Regular cardiac myocyte (primary cell): ENCODE data around the gene ILKAP. TPM values are rescaled to one million over a fixed set of nuclear protein-coding genes. Genes with fewer than 3 reads are reported as not detected.

Experiments used
- total RNA-seq: library from RNA; depleted of rRNA; stranded (reverse); fragments of >200 nt; gene quantifications from 2 replicates; pipeline ENCODE4 v1.2.3, GENCODE V29; 2014

ILKAP gene
- 18.0 and 35.9 TPM in 2 replicates for total RNA-seq

GRCh38 chr2:238203094-238203972 is at the start of gene ILKAP:
TSS of gene ILKAP (minus strand) at chr2:238203695. CDS start at chr2:238203553, 142 bp downstream.

GRCh38 chr2:238239863-238240756 is 36.6 kb upstream of the ILKAP start, which contains the start of gene HES6:
TSS of gene HES6 (minus strand) at chr2:238240038. CDS start at chr2:238239905, 133 bp downstream.

GRCh38 chr2:238158509-238159070 is 44.9 kb downstream of the ILKAP start, which contains the start of gene ERFE:
TSS of gene ERFE (plus strand) at chr2:238158970. CDS start at chr2:238159008, 38 bp downstream.

GRCh38 chr2:238138331-238139195 is 64.9 kb downstream of the ILKAP start, which contains the start of gene KLHL30:
TSS of gene KLHL30 (plus strand) at chr2:238138668. CDS start at chr2:238140755, 2,087 bp downstream.

Other genes starting within 250 kb of the ILKAP start
- 43.7 and 67.7 TPM in 2 replicates for gene UBE2F, start 236.7 kb downstream of the ILKAP start, total RNA-seq
- 8.5 and 28.0 TPM in 2 replicates for gene SCLY, start 142.7 kb downstream of the ILKAP start, total RNA-seq
- gene ESPNL, start 103.4 kb downstream of the ILKAP start, total RNA-seq, result 0.58 and 5.4 TPM in 2 replicates
- gene KLHL30, start 65.0 kb downstream of the ILKAP start, total RNA-seq, result 1.7 and 9.9 TPM in 2 replicates
- 1.2 and 2.8 TPM in 2 replicates for gene ERFE, start 44.7 kb downstream of the ILKAP start, total RNA-seq
- gene HES6, start 36.3 kb upstream of the ILKAP start, total RNA-seq, result 0.56 and 1.3 TPM in 2 replicates
- gene PER2, start 84.9 kb upstream of the ILKAP start, total RNA-seq, result 1.3 and 2.3 TPM in 2 replicates
- gene TRAF3IP1, start 116.8 kb upstream of the ILKAP start, total RNA-seq, result 5.9 and 8.4 TPM in 2 replicates
- 27.1 and 46.0 TPM in 2 replicates for gene ASB1, start 223.2 kb upstream of the ILKAP start, total RNA-seq